DND-41 (cell line): ENCODE results near the gene BTG2.

Experiments used
- ATAC-seq: fragments of 200-7000 bp; cut with Tn5 transposase; 3 replicates; pipeline ENCODE4 v1.9.1; 2021; ENCODE audit warnings: low read depth; ENCODE audit not compliant: insufficient read depth
- DNase-seq: peaks from one replicate; pipeline ENCODE4 v3.0.0-alpha.2; 2020
- H2AFZ ChIP-seq: 2 replicates; pipeline ENCODE4 v1.6.0; 2012; ENCODE audit warnings: low read depth, low read length
- H3K27ac ChIP-seq: 2 replicates; pipeline ENCODE4 v1.5.1; 2012; ENCODE audit warnings: low read length, inconsistent platforms
- H3K27me3 ChIP-seq: fragments of 200-600 bp; sonication (generic); 2 replicates; pipeline ENCODE4 v1.6.0; 2012; ENCODE audit warnings: low read length, mild to moderate bottlenecking, inconsistent platforms; ENCODE audit not compliant: insufficient read depth, poor library complexity
- H3K36me3 ChIP-seq: 2 replicates; pipeline ENCODE4 v1.5.1; 2012; ENCODE audit warnings: low read length, inconsistent platforms; ENCODE audit not compliant: insufficient read depth
- H3K4me1 ChIP-seq: 2 replicates; pipeline ENCODE4 v1.5.1; 2012; ENCODE audit warnings: mild to moderate bottlenecking, low read length; ENCODE audit not compliant: insufficient read depth
- H3K4me2 ChIP-seq: 2 replicates; pipeline ENCODE4 v1.6.0; 2012; ENCODE audit warnings: mild to moderate bottlenecking, moderate library complexity, low read length, inconsistent platforms; ENCODE audit not compliant: insufficient read depth
- H3K4me3 ChIP-seq, 2 experiments: fragments of 200-600 bp in 1 of 2; shearing (Covaris generic) in 1 of 2; 2 replicates each; pipeline ENCODE4 v1.5.1; 2012 to 2016; ENCODE audit warnings: inconsistent platforms in 2 of 2, low read length in 2 of 2, mild to moderate bottlenecking in 2 of 2, low read depth in 1 of 2, moderate library complexity in 1 of 2
- H3K79me2 ChIP-seq: 2 replicates; pipeline ENCODE4 v1.6.0; 2012; ENCODE audit warnings: low read length, inconsistent platforms; ENCODE audit not compliant: insufficient read depth
- H3K9ac ChIP-seq: 2 replicates; pipeline ENCODE4 v1.6.0; 2012; ENCODE audit warnings: low read depth, mild to moderate bottlenecking, inconsistent platforms, low read length, moderate library complexity
- H3K9me3 ChIP-seq: 2 replicates; pipeline ENCODE4 v1.5.1; 2012; ENCODE audit warnings: low read length, moderate library complexity, mild to moderate bottlenecking, inconsistent platforms; ENCODE audit not compliant: insufficient read depth, severe bottlenecking
- H4K20me1 ChIP-seq: 2 replicates; pipeline ENCODE4 v1.6.0; 2012; ENCODE audit warnings: low read length; ENCODE audit not compliant: insufficient read depth
- EZH2 ChIP-seq: IDR thresholded peaks from 3 replicates; pipeline ENCODE4 v1.6.1; 2012; ENCODE audit warnings: borderline replicate concordance, low read depth, mild to moderate bottlenecking, moderate library complexity, low read length, inconsistent platforms; ENCODE audit not compliant: severe bottlenecking
- TF ChIP-seq, protein P1 (sequence below): IDR thresholded peaks from 2 replicates; pipeline ENCODE4 v1.5.1; 2012; ENCODE audit warnings: borderline replicate concordance, low read length, moderate library complexity, mild to moderate bottlenecking; ENCODE audit not compliant: poor library complexity, severe bottlenecking; ENCODE audit errors: extremely low read depth

Gene BTG2

DNA sequence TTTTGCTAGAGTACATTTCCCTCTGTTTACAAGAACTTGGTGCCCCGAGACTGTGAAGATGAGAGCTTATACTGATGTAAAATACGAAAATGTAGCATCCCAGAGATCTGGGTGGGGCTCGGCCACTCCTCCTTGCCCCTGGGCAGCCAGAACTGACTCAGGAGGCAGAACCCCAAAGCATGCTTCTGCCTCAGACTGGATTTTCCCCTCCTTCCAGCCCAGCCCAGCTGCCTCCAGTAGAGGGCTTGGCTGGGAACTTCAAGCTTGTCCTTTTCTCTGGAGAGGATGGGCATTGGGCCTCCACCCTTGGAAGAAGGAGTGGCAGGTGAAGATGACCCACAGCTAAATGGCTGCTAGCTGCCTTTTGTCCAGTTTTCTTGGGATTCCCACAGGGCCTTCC, 24.3 kb upstream of the BTG2 start:
- Histone ChIP-seq H3K27ac (no peak overlapping the region), H3K4me1 (peaks cover 29% of the 10 kb centered on the region), H3K9ac (no peak overlapping the region)

DNA sequence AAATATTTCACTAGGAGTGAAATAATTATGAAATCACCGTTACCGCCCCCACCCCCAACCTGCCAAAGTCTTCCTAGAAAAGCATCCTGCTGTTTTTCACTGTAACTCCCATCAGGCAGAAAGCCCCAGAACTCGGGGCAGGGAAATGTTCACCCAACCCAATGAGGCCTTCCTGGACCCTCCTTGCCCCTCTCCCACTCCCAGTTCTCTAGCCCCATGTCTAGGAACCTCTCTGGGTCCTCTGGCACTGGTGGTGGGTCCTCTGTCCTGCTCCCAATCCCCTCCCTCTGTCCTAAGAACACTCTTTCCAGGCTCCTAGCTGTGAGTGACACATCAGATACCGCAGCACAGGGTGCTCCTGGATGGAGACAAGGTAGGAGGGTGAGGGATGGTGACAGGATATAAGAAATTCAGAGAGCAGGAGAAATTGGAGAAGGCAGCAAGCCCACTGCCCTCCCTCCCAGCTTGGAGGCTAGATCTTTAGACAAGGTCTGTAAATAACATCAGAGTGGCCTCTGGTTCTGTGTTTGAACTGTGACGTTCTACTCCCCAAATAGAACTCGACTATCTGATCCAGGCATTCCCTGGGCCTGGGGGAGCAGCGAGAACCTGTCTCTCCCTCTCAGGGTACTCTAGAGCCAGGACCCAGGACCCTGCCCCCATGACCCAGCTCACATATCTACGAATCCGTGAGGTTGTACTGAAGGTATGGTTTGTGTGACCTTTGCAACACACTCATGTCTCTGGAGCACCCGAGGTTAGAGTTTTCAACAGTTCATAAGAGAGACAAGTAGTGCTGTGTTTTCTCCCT, 23.3 kb upstream of the BTG2 start:
- no peak overlapping the region for H3K4me3 ChIP-seq
- no peak for TF ChIP-seq EZH2
- TF ChIP-seq, protein P1, sequence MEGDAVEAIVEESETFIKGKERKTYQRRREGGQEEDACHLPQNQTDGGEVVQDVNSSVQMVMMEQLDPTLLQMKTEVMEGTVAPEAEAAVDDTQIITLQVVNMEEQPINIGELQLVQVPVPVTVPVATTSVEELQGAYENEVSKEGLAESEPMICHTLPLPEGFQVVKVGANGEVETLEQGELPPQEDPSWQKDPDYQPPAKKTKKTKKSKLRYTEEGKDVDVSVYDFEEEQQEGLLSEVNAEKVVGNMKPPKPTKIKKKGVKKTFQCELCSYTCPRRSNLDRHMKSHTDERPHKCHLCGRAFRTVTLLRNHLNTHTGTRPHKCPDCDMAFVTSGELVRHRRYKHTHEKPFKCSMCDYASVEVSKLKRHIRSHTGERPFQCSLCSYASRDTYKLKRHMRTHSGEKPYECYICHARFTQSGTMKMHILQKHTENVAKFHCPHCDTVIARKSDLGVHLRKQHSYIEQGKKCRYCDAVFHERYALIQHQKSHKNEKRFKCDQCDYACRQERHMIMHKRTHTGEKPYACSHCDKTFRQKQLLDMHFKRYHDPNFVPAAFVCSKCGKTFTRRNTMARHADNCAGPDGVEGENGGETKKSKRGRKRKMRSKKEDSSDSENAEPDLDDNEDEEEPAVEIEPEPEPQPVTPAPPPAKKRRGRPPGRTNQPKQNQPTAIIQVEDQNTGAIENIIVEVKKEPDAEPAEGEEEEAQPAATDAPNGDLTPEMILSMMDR = no peak
- no peaks in the 10 kb centered on the region for H4K20me1 ChIP-seq
- H3K79me2 ChIP-seq = no peaks in the 10 kb centered on the region
- H3K4me1 ChIP-seq = peaks cover 32% of the 10 kb centered on the region
- H2AFZ ChIP-seq = no peak overlapping the region
- no peak overlapping the region for H3K9ac ChIP-seq
- DNase-seq (no peak), ATAC-seq (no peak)
- no peaks in the 10 kb centered on the region for H3K9me3 ChIP-seq
- H3K27me3 ChIP-seq = no peaks in the 10 kb centered on the region
- no peak overlapping the region for H3K4me2 ChIP-seq
- peak overlapping the region; percentile 47; the same call in 1 of the 2 replicates for H3K27ac ChIP-seq
- H3K36me3 ChIP-seq = no peaks in the 10 kb centered on the region

More for the DNA sequence above, 24.3 kb upstream of the BTG2 start:
- H3K79me2 ChIP-seq = no peaks in the 10 kb centered on the region
- H3K4me3 ChIP-seq = no peak overlapping the region
- no peaks in the 10 kb centered on the region for H3K9me3 ChIP-seq
- no peaks in the 10 kb centered on the region for H4K20me1 ChIP-seq
- H2AFZ ChIP-seq = no peak overlapping the region
- no peak for ATAC-seq
- H3K27me3 ChIP-seq = no peaks in the 10 kb centered on the region
- no peak for DNase-seq
- H3K36me3 ChIP-seq = no peaks in the 10 kb centered on the region
- H3K4me2 ChIP-seq = no peak overlapping the region
- no peak for TF ChIP-seq EZH2
- TF ChIP-seq, protein P1 = no peak

DNA sequence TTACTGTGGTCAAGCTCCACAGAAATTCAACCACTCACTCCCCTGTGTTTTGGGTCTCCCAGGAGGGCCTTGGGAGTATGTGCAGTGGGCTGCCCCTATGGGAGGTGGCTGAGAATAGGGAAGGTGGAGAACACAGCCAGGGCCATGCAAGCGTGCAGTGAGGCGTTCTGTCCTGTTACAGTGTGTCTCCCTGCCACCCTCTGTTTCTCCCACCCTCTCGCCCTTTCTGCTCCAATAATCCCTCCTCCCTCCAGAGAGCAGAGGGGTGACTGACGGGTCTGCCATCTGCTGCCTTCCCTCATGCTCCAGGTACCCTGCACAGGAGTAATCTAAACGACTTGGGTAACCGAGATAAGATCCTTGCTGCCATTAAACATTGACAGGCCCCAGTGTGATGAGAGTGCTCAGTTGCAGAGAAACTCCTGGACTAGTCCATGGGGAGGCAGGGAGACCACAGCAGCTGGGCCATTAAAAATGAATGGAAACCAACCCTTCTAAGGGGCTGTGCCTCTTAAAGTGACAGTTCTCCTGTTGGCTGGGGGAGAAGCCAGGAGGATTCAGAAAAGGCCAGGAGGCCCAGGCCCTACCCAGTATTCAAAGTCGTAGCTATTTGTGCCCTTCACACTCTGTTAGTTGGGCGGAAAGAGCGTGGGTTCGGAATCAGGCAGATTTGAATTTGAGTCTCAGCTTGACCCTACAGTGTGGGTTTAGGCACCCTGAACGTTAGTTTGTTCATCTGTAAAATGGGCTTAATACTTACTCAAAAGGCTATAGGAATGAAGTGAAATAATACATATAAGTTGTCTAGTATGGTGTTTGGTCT, 22.4 kb upstream of the BTG2 start:
- Histone ChIP-seq H3K27me3 (no peaks in the 10 kb centered on the region), H4K20me1 (no peaks in the 10 kb centered on the region), H3K4me1 (peaks cover 32% of the 10 kb centered on the region), H3K79me2 (no peaks in the 10 kb centered on the region), H2AFZ (no peak overlapping the region), H3K27ac (no peak overlapping the region), H3K9ac (no peak overlapping the region), H3K4me3 (no peak overlapping the region), H3K9me3 (no peaks in the 10 kb centered on the region), H3K4me2 (no peak overlapping the region), H3K36me3 (no peaks in the 10 kb centered on the region)
- TF ChIP-seq, protein P1 = no peak
- ATAC-seq (no peak), DNase-seq (no peak)
